IPS-11a (cell line): ENCODE measurements around the gene SETBP1.

Source experiments
- H3K4me3 ChIP-seq: one replicate; pipeline ENCODE4 v1.5.1; 2013; ENCODE audit warnings: low read depth, low read length, control low read depth

Gene SETBP1

DNA sequence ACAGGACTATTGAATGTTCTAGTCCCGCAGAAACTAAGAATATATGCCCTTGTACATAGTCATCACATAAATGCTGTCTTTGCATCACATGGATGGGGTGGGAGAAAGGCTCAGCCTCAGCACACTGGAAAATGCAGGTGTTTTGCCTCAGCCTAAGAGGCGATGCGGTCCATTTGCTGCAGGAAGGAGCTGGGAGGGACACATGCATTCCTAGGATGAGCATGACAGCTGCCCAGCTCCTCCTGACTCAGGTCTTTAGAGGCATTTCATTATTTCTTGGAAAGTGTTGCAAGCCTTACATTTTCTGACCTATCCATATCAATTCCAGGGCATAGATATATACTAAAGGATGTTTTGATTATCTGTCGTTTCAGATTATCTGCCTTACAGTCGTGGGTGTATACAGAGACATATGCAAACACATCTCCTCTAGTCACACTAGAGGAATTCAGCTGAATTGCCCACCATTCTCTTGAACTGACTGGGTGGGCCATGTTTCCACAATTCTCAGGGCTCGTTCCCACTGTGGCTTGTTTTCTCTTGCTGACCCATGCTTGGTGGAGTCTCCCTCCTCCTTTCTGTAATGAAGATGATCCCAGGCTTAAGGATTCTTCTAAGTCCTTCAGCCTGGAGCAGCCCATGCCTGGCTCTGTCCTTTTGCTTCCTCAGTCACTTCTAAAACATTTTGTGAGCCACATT lies 156.9 kb downstream of the SETBP1 start:
- no peak overlapping the region for H3K4me3 ChIP-seq

DNA sequence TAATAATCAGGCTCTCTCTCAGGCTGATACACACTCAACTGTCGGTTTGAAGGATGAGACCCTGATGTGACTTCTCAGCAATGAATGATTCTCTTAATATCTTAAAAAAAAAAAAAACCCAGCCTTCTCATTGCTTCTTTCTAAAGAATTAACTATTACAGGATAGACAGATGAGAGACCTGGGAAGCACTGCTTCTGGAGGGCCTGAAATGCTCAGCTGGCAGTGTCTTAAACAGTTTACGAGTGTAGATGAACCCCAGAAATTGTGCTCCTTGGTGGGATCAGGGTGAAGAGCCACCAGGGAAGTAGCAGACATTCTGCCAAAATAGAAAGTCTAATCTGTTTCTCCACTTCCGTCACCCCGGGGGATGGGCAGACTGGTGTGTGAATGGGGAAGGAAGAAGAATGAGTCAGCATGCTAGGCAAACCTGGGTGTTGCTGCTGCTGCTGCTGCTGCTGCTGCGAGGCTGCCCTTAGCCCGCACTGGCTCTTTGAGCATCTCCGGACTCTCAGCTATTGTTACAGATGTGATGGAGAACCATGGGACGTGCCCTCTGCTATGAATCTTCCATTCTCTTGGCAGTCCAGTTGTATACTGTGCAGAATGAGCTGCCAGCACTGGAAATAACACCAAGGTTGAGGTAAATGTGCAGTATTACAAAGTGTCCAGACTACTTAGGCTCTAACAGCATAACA lies 158.4 kb downstream of the SETBP1 start:
- no peak overlapping the region for H3K4me3 ChIP-seq

DNA sequence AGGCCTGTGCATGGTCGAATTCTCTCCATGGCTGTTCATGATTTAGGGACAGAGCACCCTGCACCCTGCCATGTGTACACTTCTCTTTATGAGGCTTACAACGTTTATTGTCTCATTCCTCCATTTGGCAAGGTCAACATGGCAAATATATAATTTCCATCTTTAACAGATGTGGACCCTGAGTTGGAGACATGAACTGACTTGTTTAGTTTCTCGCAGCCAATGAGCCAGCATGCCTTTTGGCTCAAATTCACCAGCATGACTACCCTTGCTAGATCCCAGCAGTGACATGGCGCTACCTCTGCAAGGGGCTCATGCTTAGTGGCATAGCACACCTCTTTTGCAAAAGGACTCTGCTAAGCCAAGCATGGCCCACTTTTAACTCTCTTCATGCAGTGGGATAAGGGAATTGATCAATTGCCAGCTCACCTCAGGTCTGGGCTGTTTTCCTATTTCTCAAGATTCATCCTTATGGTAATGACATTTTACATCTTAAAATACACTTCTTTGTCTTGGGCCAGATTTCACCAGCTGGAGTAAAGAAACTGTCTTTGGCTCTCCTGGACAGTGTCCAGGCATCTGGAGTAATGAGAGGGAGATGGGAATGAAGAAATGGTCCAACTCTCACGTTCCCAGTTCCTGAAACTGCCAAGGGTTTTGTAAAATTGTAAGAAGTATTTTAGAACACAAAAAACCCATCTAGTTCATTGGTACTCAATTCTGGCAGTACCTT lies 159.5 kb downstream of the SETBP1 start:
- no peak overlapping the region for H3K4me3 ChIP-seq

DNA sequence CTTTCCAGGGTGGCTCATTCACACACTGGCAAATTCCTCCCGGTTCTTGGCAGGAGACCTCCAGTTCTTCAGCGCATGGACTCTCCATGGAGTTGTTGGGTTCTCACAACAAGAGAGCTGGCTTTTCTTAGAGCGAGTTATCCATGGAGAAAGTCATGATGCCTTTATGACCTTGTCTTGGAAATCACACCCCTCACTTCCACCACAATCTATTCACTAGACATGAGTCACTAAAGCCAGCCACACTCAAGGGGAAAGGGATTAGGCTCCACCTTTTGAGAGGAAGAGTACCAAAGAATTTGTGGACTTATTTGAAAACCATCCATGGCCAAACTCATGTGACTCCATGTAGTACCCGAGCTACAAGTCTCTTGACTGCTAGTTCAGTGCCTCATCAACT lies 160.5 kb downstream of the SETBP1 start:
- H3K4me3 ChIP-seq: no peak overlapping the region

DNA sequence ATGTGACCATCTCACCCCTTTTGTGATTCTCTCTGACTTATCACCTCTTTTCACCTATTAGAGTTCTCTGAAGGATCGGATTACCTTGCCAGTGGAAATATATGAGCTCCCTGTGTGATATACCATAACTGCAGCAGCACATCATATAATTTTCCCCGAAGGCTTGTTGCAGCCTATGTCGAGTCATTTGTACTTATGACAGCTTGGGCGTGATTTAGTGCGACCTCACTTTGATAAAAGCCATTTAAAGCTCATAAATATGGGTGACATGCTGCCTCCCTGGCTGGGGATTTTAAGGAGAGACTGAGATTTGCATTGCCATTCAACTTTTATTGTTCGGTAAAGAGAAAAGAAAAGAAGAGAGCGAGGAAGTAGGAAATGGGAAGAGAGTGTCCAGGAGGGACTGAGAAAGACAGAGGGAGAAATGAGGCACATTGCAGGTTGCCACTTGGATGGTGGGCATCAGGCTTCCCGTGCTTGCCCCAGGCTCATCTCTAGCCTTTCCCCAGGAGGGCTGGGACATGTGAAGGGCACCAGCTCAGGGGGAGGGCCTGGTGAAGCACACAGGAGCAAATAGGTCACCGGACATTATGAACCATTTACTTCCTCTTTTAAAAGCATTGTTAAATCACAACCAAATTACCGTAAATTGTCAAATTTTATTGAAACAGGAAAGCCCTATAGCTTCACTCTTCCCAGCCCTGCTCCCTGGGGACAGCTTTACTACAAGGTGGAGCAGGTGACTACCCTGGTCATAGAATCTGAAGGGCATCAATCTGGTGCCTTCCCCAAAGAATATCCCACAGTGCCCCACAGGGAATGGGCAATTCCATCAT lies 161.3 kb downstream of the SETBP1 start:
- no peak overlapping the region for H3K4me3 ChIP-seq

DNA sequence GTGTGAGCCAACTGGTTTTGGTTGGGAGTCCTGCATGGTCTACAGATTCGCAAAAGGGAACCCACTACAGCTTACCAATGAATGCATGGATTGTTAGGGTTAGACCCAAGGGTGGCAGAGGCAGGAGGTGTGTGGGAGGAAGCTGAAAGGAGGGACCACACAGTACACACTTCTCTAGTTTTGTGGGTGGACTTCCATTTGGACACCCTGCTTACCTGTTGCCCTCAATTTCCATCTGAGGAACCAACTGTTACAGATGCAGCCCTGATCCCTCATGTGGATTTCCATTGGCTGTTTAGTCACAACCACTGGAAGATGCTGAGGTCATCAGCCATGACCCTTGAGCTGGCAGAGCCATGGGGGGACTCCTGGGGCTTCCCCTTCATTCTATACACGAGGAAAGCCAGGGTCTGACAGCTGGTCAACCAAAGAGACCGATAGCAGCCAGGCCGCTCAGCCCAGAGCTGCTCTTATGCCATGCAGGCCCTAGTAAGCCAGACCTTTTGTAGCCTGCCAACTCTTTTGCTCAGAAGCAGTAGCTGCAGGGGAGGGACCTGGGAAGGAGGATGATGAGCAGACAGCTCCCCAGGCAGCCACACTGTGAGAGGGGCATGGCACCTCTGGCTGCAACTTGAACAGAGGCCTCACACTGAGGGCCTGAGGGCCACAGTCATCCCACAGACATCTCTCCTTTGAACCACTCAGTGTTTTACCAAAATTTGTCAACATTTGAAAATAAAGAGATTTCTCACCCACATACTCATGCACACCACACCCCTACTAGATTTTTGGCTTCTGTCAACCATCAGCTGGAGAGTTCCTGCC lies 162.1 kb downstream of the SETBP1 start:
- H3K4me3 ChIP-seq: no peak overlapping the region

DNA sequence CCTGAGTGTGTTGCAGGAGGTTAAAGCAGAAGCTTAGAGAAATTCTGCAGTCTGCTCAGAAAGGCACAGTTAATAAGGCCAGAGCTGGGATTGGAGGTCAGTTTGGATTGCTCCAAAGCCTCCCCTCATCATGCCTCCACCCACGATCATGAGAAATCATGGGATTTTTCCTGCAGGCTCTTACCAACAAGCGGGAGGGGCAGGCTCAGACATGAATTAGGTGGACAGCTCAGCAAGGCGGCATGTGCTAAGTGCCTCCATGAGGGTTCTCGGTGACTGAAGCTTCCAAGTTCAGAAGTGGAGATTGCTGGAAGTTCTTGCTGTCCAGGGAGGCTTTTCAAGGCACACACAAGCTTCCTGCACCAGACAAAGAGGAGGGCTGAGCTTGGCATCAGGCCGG lies 163.8 kb downstream of the SETBP1 start:
- no peak overlapping the region for H3K4me3 ChIP-seq

DNA sequence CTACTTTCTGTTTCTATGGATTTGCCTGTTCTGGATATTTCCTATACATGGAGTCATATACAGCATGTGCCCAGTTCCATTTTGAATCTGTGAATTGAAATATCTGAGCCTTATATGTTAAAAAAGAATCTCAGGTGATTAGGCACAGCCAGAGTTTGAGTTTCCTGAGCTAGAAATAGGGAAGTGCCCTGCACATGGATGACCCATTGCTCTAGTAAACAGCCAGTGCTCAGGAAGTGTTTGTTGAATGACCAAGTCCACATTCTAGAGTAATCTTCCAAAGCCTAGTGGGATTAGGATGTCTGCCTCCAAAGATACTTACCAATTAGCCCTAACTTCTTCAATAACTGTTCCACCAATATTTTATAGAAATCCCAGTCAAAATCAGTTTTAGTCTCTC lies 165.8 kb downstream of the SETBP1 start:
- H3K4me3 ChIP-seq: no peak overlapping the region

DNA sequence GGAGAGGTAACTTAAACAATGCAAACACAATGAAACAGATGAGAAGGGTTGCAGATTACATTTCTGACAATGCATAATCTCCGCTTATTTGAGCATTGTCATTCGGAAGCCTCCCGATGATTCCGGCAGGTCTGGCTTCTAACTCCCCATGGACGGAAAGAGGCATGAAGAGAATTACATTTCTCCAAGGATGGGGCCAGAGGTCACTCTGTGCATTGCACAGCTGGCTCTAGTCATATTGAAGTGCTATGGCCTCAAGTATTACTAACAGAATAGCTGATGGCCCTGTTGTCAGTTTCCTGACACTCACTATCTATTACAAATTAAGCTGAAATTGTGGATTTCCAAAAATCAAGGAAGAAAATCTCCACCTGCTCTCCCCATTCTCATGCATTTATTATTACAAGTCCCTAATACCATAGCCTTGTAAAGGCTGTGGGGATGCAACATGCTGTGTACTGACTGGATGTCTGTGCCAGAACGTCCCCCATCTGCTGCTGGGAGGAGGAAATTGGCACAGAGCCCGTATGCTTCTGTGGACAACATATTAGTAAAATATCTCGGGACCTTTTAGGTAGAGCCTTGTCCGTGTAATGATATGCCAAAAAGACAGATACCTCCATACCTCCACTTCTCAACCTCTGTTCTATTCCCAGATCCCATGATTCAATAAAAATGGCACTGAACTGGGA lies 168.1 kb downstream of the SETBP1 start:
- no peak overlapping the region for H3K4me3 ChIP-seq

DNA sequence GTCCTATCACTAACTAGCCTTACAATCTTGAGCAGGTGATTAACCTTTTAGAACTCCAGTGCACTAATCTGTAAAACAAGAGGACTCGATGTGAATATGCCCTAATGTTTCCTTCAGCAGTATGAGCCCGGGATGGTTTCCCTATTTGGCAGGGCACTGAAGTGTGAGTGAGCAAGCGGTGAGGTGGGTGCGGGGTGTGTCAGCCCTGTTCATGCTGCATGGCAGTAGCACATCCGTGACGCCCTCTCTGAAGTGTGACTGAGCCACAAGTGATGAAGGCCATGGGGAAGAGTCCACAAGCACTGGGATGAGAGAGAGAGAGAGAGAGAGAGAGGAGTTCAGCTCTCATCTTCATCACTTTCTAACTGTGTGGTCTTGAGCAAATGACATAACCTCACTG lies 168.7 kb downstream of the SETBP1 start:
- H3K4me3 ChIP-seq: no peak overlapping the region

DNA sequence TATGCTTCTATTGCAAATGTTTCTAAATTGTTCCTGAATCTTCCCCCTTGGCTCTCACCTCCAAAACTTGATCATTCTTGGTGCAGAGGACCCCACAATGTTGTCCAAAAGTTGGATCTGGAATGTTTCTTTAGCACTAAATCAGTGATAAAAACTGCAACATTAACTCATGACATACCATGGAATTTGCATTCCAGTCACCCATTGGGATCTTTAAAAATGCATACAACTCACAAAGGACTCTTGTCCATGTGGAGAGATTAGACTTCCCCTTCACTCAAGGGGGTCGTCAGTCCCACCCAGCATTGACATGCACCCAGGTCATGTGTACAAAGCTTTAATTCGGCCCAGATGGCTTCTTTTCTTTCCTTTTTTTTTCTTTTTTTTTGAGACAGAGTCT lies 169.3 kb downstream of the SETBP1 start:
- H3K4me3 ChIP-seq: no peak overlapping the region

DNA sequence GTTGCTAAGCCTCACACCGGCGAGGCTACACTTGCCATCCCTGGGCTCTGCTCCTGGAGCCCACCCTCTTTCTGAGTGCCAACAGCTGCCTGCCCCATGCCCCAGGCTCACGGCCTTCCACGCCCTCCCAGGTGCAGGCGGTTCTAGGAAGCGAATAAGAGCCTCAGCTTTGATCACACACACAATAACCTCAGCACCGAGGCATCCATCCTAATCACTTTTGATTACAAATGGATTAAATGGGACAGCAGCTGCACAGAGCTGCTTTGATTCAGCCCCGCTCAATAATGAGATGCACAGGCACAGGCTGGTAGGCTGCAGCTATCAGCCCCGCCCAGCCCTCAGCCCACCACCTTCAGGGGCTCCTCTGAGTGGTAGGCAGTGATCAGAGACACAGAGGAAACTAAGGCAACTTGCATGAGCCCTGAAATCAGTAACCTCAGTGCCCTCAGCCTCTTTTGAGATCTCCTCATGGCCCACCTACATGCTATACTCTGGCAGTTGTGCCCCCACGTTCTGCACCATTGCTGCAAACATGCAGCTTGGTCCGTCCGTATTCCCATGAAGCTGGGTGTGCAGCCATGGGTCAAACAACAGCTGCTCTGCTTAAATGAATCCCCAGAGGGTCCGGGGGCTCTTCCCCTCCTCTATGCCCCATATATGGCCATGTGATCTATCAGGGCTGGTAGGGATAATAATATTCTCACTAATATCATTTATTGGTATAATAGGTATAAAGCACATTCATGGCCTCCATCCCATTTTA lies 171.4 kb downstream of the SETBP1 start:
- H3K4me3 ChIP-seq: no peak overlapping the region

DNA sequence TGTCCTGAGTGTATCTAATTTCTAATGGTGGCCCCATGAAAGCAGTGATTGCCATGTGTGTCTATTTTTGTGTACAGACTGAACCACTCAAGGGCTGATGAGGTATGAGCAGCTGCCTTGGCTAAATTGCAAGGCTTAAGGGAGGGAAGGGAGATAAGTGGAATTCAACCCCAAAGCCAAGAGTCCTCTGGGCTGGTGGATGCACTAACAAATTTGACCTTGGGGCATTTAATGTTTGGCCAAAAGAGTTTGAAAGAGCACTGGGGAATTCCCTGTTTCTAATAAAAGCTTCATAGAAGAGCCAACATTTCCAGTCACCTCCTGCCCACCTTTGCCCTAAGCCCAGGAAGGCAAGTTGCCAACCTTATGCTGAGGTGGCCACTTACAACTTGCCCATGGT lies 172.1 kb downstream of the SETBP1 start:
- no peak overlapping the region for H3K4me3 ChIP-seq

DNA sequence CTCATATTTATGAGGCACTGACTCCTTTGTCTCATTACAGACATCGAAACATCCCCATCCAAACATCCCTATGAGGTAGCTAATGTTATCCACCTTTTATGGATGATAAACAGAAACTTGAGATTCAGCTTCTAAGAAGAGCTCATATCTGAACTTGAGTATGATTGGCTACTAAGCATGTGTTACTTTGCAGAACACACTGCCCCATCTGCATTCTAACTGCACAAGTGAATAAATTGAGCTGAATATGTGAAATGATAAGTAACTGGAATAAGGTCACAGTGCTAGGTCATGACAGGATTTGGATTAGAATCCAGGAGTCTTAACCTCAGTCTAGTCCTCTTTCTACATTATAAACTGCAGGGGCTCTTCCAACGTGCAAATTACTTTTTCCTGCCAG lies 172.7 kb downstream of the SETBP1 start:
- H3K4me3 ChIP-seq: no peak overlapping the region

DNA sequence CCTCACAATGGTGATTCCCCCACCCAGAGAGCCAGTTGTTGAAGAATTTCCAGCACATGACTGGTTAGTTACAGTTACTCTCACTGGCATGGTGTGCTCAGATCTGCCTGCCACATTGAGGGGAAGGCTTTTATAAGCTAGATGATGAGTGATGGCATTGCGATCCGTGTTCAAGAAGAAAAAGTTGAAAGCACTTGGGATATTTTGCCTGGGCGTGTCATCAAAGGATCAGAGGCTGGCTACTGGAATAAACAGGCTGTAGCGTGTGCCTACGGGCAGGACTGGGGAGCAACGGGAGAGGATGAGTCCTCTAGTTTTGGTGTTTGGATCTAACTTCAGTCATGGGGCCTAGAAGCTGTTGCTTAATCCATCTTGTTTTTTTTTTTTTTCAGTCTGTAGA lies 175.0 kb downstream of the SETBP1 start:
- no peak overlapping the region for H3K4me3 ChIP-seq

DNA sequence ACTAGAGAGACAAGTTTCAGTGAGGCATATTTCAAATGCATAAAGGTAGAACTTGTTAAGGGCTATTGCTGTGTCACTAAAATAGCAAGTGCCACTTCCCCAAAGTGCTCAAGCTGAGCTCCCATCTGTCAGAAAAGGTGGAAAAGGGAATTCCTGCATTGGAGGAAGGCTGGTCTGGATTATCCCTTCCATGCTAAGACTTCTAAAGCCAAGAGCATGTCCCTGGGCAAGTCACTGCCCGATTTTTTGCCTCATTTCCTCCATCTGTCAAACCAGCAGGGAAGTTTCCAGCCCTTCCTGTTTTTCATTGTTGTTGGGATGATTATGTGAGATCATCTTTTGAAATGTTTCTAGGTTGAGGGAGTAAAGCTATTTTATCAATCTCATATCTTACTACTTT lies 175.5 kb downstream of the SETBP1 start:
- no peak overlapping the region for H3K4me3 ChIP-seq

DNA sequence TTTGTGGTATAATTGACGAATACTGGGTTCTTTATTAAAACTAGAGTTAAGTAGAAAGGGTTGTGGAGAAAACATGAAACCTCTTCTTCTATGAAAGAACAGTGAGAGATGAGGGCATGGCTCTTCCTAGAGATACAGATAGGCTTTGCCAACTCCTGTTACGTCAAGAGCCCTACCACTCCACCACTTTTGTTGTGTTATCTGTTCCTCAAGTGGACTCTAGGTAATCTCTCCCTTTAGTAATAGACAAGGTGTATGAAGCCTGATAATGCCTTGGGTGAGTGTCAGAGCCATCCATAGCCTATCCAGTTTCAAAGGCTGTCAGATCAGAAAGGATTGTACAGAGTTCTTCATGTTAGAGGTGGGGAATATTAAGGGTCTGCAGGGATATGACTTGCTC lies 176.4 kb downstream of the SETBP1 start:
- H3K4me3 ChIP-seq: no peak overlapping the region

DNA sequence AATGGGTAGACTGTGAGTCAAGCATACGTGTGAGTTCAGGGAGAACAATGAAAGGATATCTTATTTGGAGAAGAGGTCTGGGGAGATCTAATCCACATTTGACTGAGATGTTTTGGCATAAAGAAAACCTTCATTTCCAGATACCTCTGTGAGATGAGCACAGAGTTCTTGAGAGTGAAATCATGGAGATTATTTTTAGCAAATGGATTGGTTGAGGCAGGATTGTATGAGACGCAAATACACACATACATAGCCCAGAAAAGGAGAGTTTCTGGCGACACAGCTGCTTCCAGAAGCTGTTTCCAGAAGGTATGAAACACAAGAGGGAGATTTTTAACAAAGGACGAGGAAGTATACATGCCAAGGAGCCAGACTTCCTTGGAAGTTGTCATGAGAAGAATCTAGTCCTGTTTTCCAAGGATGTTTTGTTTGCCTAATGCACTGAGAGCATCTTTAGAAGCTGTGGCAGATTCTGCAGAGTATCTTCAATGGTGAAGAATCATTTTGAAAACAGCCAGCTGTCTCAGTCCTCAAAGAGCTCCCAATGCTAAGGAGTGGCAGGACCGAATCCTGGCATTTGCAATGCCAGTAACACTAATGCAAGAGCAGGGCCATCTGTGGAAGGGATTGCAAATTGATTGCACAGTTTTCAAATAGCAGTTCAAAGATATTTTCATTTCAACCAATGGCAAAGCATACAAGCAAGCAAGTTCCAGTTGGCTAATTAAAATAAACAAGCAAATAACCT lies 177.2 kb downstream of the SETBP1 start:
- no peak overlapping the region for H3K4me3 ChIP-seq
